GM18520 (cell line): ENCODE data around the gene MYMX.
"Not testable (repeated sequence)": the region's sequence is repeated elsewhere in the genome, so short reads cannot be mapped to it uniquely, and the experiment has no call there.

Experiments
- ATAC-seq: cut with Tn5 transposase; IDR thresholded peaks from one replicate; pipeline ENCODE4 v1.9.1; 2021; ENCODE audit not compliant: unreplicated experiment

The MYMX gene

GRCh38 chr6:44230034-44230675, 13.4 kb downstream of the MYMX start:
- ATAC-seq: no peak

GRCh38 chr6:44231426-44231825, 14.7 kb downstream of the MYMX start:
- not testable (repeated sequence) for ATAC-seq

- no peak for ATAC-seq
Observed at GRCh38 chr6:44232676-44233566, 16.2 kb downstream of the MYMX start.

GRCh38 chr6:44233567-44234100, 16.9 kb downstream of the MYMX start:
- no peak for ATAC-seq

GRCh38 chr6:44234101-44235025, 17.6 kb downstream of the MYMX start:
- no peak for ATAC-seq

- no peak for ATAC-seq
Observed at GRCh38 chr6:44235269-44235668, 18.5 kb downstream of the MYMX start.

GRCh38 chr6:44235891-44236516, 19.3 kb downstream of the MYMX start:
- ATAC-seq: no peak

GRCh38 chr6:44237021-44237812, 20.5 kb downstream of the MYMX start:
- peak; percentile 37 for ATAC-seq

GRCh38 chr6:44237813-44238433, 21.2 kb downstream of the MYMX start:
- peak; percentile 73 for ATAC-seq

- ATAC-seq: no peak
Observed at GRCh38 chr6:44238687-44239350, 22.1 kb downstream of the MYMX start.

- no peak for ATAC-seq
Observed at GRCh38 chr6:44243345-44243744, 26.6 kb downstream of the MYMX start.

- ATAC-seq: no peak
Observed at GRCh38 chr6:44245391-44245911, 28.7 kb downstream of the MYMX start.

- peak; percentile 32 for ATAC-seq
Observed at GRCh38 chr6:44245912-44246662, 29.4 kb downstream of the MYMX start.

GRCh38 chr6:44246663-44247337, 30.1 kb downstream of the MYMX start, which contains the start of gene HSP90AB1:
HSP90AB1 (plus strand) TSS chr6:44247101; CDS start chr6:44248630, 1,529 bp downstream.
- ATAC-seq: peak; percentile 57

GRCh38 chr6:44247338-44248302, 30.9 kb downstream of the MYMX start:
- ATAC-seq: peak; percentile 17

GRCh38 chr6:44248579-44248978, 31.9 kb downstream of the MYMX start:
- no peak for ATAC-seq
